Peyer's patch (tissue), 4 donors: ENCODE measurements around the gene CAMK1. TPM values are rescaled to one million over a fixed set of nuclear protein-coding genes. Genes with fewer than 3 reads are reported as not detected.
A peak's percentile ranks its signal among the peaks of the same experiment; 100 is the strongest.

Experiments
- DNase-seq, 3 donors: peaks; one replicate each; pipeline ENCODE4 v3.0.0-alpha.2; 2017 to 2019
- H3K27ac ChIP-seq, 4 donors: fragments of 200-600 bp; sonication (generic); one replicate each; pipeline ENCODE4 v1.5.1; 2016 to 2019
- H3K27me3 ChIP-seq, 2 donors: fragments of 200-600 bp; sonication (generic); one replicate each; pipeline ENCODE4 v1.5.1; 2019
- H3K36me3 ChIP-seq, 3 donors: fragments of 200-600 bp; sonication (generic); one replicate each; pipeline ENCODE4 v1.5.1; 2016 to 2019
- H3K4me1 ChIP-seq, 4 donors: fragments of 200-600 bp; sonication (generic); one replicate each; pipeline ENCODE4 v1.5.1; 2016 to 2019
- H3K4me3 ChIP-seq, 4 donors: fragments of 200-600 bp; sonication (generic); 1 replicate in 3 of 4; 2 replicates in 1 of 4; pipeline ENCODE4 v1.5.1; 2016 to 2019; ENCODE audit warnings: mild to moderate bottlenecking in 1 of 4
- H3K9me3 ChIP-seq, 4 donors: fragments of 200-600 bp; sonication (generic); one replicate each; pipeline ENCODE4 v1.5.1; 2016 to 2019; ENCODE audit warnings: mild to moderate bottlenecking in 1 of 4
- CTCF ChIP-seq, 6 experiments: fragments of 450-650 bp in 4 of 6; fragments of 200-600 bp in 2 of 6; sonication (generic) in 1 of 6; IDR thresholded peaks; one replicate each; pipeline ENCODE4 v1.5.1; 2017 to 2019; ENCODE audit warnings: antibody characterized with exemption in 6 of 6, mild to moderate bottlenecking in 3 of 6, moderate library complexity in 1 of 6
- POLR2A ChIP-seq, 2 donors: fragments of 450-650 bp; IDR thresholded peaks; one replicate each; pipeline ENCODE4 v1.5.1; 2017; ENCODE audit warnings: antibody characterized with exemption in 2 of 2, mild to moderate bottlenecking in 2 of 2, moderate library complexity in 2 of 2
- total RNA-seq, 4 donors: library from RNA; depleted of rRNA; stranded (reverse); fragments of >200 nt; gene quantifications; one replicate each; pipeline ENCODE4 v1.1.0, GENCODE V29; 2016

CAMK1 gene
- 10 to 100 TPM in 2 of 4 donors, 1 to 10 TPM in 2; 5.6 to 51.2 (median 10.4) TPM for total RNA-seq

GRCh38 chr3:9769426-9770275, at the start of gene CAMK1:
TSS of gene CAMK1 (minus strand) at chr3:9769947. CDS start at chr3:9767749, 2,198 bp downstream.
- Histone ChIP-seq H3K9me3 (no peaks in the 10 kb centered on the region), H3K27me3 (no peaks in the 10 kb centered on the region), H3K4me1 (peaks cover 0 to 22% (median 6%) of the 10 kb centered on the region in 4 donors), H3K27ac (peak within 1 kb of the TSS; percentile 29 to 87 (median 76)), H3K36me3 (no peaks in the 10 kb centered on the region), H3K4me3 (peak within 1 kb of the TSS; percentile 25 to 74 (median 56))
- TF ChIP-seq POLR2A (IDR thresholded peaks at IDR 0.05): peak; percentile 51 to 55
- no peak for TF ChIP-seq CTCF (IDR thresholded peaks at IDR 0.05)
- peak; percentile 53 to 83 (median 82) for DNase-seq

GRCh38 chr3:9818666-9819335, 49.1 kb upstream of the CAMK1 start:
- Histone ChIP-seq H3K9me3 (no peaks in the 10 kb centered on the region), H3K4me3 (no peak overlapping the region), H3K36me3 (no peaks in the 10 kb centered on the region), H3K27me3 (no peaks in the 10 kb centered on the region), H3K27ac (no peak overlapping the region), H3K4me1 (no peaks in the 10 kb centered on the region)
- no peak for TF ChIP-seq POLR2A (IDR thresholded peaks at IDR 0.05)
- TF ChIP-seq CTCF (IDR thresholded peaks at IDR 0.05): no peak
- DNase-seq: no peak

GRCh38 chr3:9817436-9817835, 47.7 kb upstream of the CAMK1 start:
- H3K27ac ChIP-seq: no peak overlapping the region
- H3K9me3 ChIP-seq: no peaks in the 10 kb centered on the region
- TF ChIP-seq CTCF (IDR thresholded peaks at IDR 0.05) (no peak), POLR2A (IDR thresholded peaks at IDR 0.05) (no peak)
- no peak for DNase-seq
- H3K36me3 ChIP-seq: peaks cover 0 to 5% (median 0%) of the 10 kb centered on the region in 3 donors
- no peaks in the 10 kb centered on the region for H3K27me3 ChIP-seq
- H3K4me3 ChIP-seq: no peak overlapping the region
- H3K4me1 ChIP-seq: no peaks in the 10 kb centered on the region

GRCh38 chr3:9815986-9816385, 46.2 kb upstream of the CAMK1 start:
- Histone ChIP-seq H3K27ac (no peak overlapping the region), H3K4me3 (no peak overlapping the region), H3K27me3 (no peaks in the 10 kb centered on the region), H3K36me3 (peaks cover 0 to 5% (median 0%) of the 10 kb centered on the region in 3 donors), H3K9me3 (no peaks in the 10 kb centered on the region), H3K4me1 (peaks cover 0 to 2% (median 0%) of the 10 kb centered on the region in 4 donors)
- no peak for DNase-seq
- no peak for TF ChIP-seq CTCF (IDR thresholded peaks at IDR 0.05)
- no peak for TF ChIP-seq POLR2A (IDR thresholded peaks at IDR 0.05)

- Histone ChIP-seq H3K27ac (no peak overlapping the region), H3K36me3 (peaks cover 0 to 5% (median 0%) of the 10 kb centered on the region in 3 donors), H3K27me3 (no peaks in the 10 kb centered on the region), H3K4me1 (peaks cover 0 to 21% (median 0%) of the 10 kb centered on the region in 4 donors), H3K4me3 (no peak overlapping the region), H3K9me3 (no peaks in the 10 kb centered on the region)
- no peak for TF ChIP-seq POLR2A (IDR thresholded peaks at IDR 0.05)
- TF ChIP-seq CTCF (IDR thresholded peaks at IDR 0.05): no peak
- DNase-seq: no peak
These were observed 43.2 kb upstream of the CAMK1 start for GRCh38 chr3:9812870-9813483.
